Keratinocyte (primary cell): Measurements from ENCODE around the gene ROR2.

Experiments used
- EZH2 ChIP-seq: IDR thresholded peaks from one replicate; pipeline ENCODE4 v1.6.1; 2012; ENCODE audit warnings: inconsistent platforms, mild to moderate bottlenecking, low read length, moderate library complexity
- TF ChIP-seq, protein P1 (sequence below), 3 experiments: IDR thresholded peaks in 1 of 3; conservative IDR thresholded peaks in 1 of 3; optimal IDR thresholded peaks in 1 of 3; 2 replicates in 2 of 3; 3 replicates in 1 of 3; pipeline versions ENCODE3 to v1.5.1; 2011; ENCODE audit warnings: low read length in 3 of 3, mild to moderate bottlenecking in 3 of 3, moderate library complexity in 2 of 3, control low read depth in 1 of 3, inconsistent platforms in 1 of 3; ENCODE audit not compliant: insufficient read depth in 2 of 3; ENCODE audit errors: extremely low read depth in 1 of 3

- TF ChIP-seq, protein P1, sequence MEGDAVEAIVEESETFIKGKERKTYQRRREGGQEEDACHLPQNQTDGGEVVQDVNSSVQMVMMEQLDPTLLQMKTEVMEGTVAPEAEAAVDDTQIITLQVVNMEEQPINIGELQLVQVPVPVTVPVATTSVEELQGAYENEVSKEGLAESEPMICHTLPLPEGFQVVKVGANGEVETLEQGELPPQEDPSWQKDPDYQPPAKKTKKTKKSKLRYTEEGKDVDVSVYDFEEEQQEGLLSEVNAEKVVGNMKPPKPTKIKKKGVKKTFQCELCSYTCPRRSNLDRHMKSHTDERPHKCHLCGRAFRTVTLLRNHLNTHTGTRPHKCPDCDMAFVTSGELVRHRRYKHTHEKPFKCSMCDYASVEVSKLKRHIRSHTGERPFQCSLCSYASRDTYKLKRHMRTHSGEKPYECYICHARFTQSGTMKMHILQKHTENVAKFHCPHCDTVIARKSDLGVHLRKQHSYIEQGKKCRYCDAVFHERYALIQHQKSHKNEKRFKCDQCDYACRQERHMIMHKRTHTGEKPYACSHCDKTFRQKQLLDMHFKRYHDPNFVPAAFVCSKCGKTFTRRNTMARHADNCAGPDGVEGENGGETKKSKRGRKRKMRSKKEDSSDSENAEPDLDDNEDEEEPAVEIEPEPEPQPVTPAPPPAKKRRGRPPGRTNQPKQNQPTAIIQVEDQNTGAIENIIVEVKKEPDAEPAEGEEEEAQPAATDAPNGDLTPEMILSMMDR (optimal IDR thresholded peaks at IDR 0.05 in 1 of 3, IDR thresholded peaks at IDR 0.05 in 1 of 3, conservative IDR thresholded peaks at IDR 0.05 in 1 of 3; ENCODE audit: extremely low read depth in 1 of 3, insufficient read depth in 2 of 3, low read length in 3 of 3): no peak
- no peak for TF ChIP-seq EZH2
Measured at GRCh38 chr9:91518462-91518861, 431.6 kb downstream of the ROR2 start.
